ENCODE measurements around the gene XXYLT1.

DNA sequence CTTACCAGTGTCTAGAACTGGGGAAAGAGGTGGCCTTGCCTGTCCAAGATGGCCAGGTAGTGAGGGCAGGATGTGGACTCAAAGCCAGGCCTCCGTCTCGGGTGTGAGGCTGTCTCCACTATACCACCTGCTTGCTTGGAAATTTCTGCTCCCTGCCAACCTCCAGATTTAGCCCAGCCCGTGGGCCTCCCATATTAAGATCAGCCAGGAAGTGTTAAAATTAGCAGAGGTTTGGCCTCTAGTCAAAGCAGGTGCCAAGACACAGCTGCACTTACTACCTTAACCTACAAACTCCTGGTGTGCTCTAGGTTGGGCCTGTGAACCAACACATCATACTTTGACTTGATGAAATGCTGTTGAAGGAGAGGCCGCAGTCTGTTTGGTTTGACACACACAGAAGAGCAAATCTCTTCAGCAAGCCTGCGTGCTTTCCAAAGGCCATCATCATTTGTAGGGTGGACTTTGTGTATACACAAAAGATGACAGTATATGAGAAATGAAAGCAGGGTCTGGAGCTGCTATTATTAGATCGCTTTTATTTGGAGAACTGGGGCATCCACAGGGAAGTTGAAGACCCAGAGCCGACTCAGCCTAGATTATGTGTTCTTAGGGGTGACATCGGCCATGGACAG is 206.5 kb downstream of the XXYLT1 start:
- TF ChIP-seq, protein P1, sequence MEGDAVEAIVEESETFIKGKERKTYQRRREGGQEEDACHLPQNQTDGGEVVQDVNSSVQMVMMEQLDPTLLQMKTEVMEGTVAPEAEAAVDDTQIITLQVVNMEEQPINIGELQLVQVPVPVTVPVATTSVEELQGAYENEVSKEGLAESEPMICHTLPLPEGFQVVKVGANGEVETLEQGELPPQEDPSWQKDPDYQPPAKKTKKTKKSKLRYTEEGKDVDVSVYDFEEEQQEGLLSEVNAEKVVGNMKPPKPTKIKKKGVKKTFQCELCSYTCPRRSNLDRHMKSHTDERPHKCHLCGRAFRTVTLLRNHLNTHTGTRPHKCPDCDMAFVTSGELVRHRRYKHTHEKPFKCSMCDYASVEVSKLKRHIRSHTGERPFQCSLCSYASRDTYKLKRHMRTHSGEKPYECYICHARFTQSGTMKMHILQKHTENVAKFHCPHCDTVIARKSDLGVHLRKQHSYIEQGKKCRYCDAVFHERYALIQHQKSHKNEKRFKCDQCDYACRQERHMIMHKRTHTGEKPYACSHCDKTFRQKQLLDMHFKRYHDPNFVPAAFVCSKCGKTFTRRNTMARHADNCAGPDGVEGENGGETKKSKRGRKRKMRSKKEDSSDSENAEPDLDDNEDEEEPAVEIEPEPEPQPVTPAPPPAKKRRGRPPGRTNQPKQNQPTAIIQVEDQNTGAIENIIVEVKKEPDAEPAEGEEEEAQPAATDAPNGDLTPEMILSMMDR (IDR thresholded peaks at IDR 0.05; ENCODE audit: low read length) = no peak
- no peak for TF ChIP-seq EZH2 (IDR thresholded peaks at IDR 0.05; ENCODE audit: borderline replicate concordance, low read length)
